Retinal pigment epithelial cell (primary cell): ENCODE data around the gene ERI3.

ENCODE experiments used
- DNase-seq: peaks from one replicate; pipeline ENCODE4 v3.0.0-alpha.2; 2010; ENCODE audit warnings: low read depth
- H3K4me3 ChIP-seq: 2 replicates; pipeline ENCODE4 v1.5.1; 2011; ENCODE audit warnings: mild to moderate bottlenecking, low read length, control low read depth, moderate library complexity
- TF ChIP-seq, protein P1 (sequence below): conservative IDR thresholded peaks from 2 replicates; pipeline ENCODE4 v1.5.1; 2011; ENCODE audit warnings: low read depth, low read length, control low read depth, inconsistent platforms

The ERI3 gene

DNA sequence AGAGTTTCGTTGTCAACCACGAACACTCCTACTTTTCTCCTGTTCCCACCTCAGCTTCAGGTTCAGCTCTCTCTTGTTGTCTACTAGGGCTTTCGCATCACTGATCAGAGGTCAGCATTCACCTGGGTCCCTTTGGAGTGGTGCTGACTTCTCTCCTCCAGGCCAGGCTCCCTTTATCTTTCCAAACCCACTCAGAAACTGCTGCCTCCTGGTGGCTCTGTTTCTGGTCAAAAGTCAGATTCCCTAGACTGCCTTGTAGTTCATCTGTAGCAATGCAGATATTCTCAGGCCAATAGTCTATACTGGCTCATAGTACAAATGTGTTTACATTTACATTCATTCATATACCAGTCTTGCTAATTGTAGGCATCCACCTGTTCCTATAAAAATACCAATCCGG is 6.4 kb upstream of the ERI3 start:
- DNase-seq: no peak
- TF ChIP-seq, protein P1, sequence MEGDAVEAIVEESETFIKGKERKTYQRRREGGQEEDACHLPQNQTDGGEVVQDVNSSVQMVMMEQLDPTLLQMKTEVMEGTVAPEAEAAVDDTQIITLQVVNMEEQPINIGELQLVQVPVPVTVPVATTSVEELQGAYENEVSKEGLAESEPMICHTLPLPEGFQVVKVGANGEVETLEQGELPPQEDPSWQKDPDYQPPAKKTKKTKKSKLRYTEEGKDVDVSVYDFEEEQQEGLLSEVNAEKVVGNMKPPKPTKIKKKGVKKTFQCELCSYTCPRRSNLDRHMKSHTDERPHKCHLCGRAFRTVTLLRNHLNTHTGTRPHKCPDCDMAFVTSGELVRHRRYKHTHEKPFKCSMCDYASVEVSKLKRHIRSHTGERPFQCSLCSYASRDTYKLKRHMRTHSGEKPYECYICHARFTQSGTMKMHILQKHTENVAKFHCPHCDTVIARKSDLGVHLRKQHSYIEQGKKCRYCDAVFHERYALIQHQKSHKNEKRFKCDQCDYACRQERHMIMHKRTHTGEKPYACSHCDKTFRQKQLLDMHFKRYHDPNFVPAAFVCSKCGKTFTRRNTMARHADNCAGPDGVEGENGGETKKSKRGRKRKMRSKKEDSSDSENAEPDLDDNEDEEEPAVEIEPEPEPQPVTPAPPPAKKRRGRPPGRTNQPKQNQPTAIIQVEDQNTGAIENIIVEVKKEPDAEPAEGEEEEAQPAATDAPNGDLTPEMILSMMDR: peak; percentile 44
- no peak overlapping the region for H3K4me3 ChIP-seq

DNA sequence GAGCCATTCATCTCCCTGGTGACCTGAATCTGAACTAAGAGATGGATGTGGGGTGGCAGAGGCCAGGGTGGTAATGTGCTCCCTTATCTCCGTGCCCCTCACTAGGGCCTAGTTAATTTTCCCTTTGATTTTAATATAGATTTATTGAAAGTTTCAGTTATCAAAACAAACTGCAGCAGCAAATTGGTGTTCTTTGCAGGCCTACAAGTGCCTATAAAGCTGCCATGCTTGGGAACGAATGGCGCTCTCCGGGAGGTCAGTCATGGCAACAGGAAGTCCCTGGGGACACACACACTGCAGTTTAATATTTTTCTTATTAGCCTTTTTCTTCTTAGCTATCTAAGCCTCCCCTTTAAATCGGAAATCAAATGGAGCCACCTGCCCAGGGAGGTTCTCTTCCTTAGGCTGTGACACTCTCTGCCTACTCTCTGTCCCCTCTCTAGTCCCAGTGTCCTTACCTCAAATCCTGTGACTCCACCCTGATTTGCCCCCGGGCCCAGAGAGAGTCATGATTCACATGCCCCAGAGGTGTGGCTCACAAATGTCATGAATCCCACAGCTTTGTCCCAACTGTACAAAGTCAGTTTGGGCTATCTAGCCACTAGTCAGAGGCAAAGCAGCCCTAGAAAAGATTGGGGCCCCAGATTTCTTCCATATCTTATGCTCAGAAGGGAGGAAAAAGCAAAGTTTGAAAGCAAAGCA is 4.3 kb upstream of the ERI3 start:
- TF ChIP-seq, protein P1: no peak
- no peak overlapping the region for H3K4me3 ChIP-seq
- no peak for DNase-seq

DNA sequence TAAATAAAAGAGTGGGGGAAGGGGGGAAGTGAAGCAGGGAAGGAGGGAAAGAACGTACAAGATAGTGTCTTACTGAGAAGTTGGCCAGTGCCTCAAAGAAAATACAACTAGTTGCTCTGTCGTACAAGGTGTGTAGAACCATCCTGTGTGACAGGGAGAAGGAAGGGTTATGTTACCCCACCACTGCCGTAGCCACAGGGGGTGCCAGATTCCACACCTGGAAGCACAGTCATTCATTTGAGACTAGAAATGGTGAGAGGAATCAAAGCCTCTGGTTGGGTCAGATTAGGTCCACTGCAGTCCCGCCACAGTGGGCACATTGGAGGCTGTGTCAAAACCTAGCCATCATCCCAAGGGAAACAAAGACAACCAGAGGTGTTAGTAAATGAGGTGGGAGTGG is 2.7 kb upstream of the ERI3 start:
- no peak overlapping the region for H3K4me3 ChIP-seq
- DNase-seq: no peak

DNA sequence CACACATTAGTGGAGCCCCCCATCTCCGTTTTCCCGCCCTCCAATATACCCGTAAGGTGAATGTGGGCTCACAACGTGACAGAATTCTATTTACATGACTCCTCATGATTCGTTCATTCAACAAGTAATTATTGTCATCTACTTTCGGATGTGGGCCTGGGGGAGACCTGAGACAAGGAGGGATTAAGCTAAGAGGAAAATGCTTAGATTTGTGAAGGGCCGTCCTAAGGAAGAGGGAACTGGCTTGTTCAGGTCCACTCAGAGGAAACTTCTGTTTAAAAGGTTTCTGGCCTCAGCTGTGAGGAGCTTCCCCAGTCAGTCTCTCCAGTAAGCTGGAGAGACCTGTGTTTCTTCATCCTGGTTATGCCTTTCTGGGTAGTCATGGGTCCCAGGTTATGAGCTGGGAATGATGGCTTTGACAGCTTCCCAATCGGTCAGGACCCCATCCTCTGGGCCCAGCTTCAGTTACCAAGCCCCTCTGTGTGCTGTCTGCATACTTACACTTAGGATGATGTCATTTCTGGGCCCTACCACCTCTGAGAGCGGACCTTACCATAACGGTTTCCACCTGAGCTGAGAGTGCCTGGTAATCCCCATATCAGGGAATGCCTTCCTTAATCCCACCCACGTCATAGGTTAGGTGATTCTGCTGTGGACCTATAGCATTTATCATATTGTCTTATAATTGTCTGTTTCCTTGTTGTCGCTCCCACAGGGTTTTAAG is 687 bp upstream of the ERI3 start:
- no peak for DNase-seq
- H3K4me3 ChIP-seq: peak overlapping the region; percentile 33
- TF ChIP-seq, protein P1: no peak

More for the DNA sequence above, 2.7 kb upstream of the ERI3 start:
- TF ChIP-seq, protein P1: no peak

DNA sequence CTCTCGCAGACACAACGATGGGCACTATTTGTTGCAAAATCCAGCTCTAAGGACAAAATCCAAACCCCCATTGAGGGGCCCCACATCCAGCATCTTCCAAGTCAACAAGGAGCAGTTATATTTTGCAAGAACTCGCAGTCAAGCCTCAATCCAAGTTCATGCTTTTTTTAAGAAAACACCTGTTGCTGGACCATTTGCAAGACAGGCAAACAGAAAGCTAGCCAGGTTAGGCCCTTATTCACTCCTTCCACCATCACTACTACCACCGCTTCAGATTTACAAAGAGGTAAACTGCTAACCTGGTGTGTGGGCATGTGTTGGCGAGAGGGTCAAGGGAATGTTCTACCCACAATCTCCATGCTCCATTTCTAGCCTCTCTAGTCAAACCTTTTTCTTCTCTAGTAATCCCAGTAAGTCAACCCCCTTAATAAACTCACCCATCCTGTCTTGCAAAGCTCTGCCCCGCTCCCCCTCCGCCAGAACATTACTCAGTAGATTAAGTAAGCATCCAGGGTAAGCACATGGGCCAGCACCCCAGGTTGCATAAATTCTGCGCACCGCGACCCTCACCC is 703 bp downstream of the ERI3 start:
- H3K4me3 ChIP-seq: peak overlapping the region; percentile 80
- TF ChIP-seq, protein P1: no peak
- DNase-seq: no peak

DNA sequence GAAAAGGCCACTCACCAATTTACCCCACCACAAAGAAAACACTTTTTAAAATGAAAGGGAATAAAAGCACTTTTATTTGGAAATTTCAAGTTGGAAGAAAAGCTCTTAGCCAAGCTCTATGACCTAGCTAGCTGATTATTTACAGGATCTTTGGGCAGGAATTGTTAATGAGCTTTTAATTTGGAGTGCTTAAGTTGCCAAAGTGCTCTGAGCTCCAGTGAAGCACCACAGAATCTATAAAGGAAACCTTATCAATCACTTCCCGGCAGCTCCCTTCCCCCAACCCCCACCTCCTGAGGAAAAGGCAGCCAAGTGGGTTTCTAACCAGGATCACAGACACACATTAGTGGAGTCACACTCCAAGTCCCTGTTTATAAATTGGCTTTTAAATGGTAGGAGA is 1.5 kb downstream of the ERI3 start:
- no peak for DNase-seq
- H3K4me3 ChIP-seq: no peak overlapping the region

More for the DNA sequence above, 1.5 kb downstream of the ERI3 start:
- TF ChIP-seq, protein P1: no peak
